BLaER1 treated with 17β-estradiol and CSF1 and Interleukin-3, amounts not matched to agents 10 nM and 100 nM (cell line): ENCODE data around the gene NLK.
A peak's percentile ranks its signal among the peaks of the same experiment; 100 is the strongest.

Experiments used
- H3K27ac ChIP-seq, 11 experiments: shearing (Covaris generic); formaldehyde crosslinking; 2 replicates each; pipeline ENCODE4 v1.8.1; 2022
- H3K27me3 ChIP-seq, 11 experiments: shearing (Covaris generic); formaldehyde crosslinking; 2 replicates each; pipeline ENCODE4 v1.8.1; 2022
- H3K36me3 ChIP-seq, 11 experiments: shearing (Covaris generic); formaldehyde crosslinking; 2 replicates each; pipeline ENCODE4 v1.8.1; 2022
- H3K4me1 ChIP-seq, 10 experiments: shearing (Covaris generic); formaldehyde crosslinking; 2 replicates each; pipeline ENCODE4 v1.8.1; 2022
- H3K4me2 ChIP-seq, 11 experiments: shearing (Covaris generic); formaldehyde crosslinking; 2 replicates each; pipeline ENCODE4 v1.8.1; 2022
- H3K4me3 ChIP-seq, 10 experiments: shearing (Covaris generic); formaldehyde crosslinking; 2 replicates each; pipeline ENCODE4 v1.8.1; 2022
- H3K9ac ChIP-seq, 11 experiments: shearing (Covaris generic); formaldehyde crosslinking; 2 replicates each; pipeline ENCODE4 v1.8.1; 2022
- H3K9me3 ChIP-seq, 11 experiments: shearing (Covaris generic); formaldehyde crosslinking; replicated peaks in 1 of 11; 2 replicates each; pipeline ENCODE4 v1.8.1; 2022
- H4K20me1 ChIP-seq, 11 experiments: shearing (Covaris generic); formaldehyde crosslinking; 2 replicates each; pipeline ENCODE4 v1.8.1; 2022
- Cebpa-rat ChIP-seq, 11 experiments: shearing (Covaris generic); IDR thresholded peaks; 2 replicates each; pipeline ENCODE4 v1.8.1; 2022

Gene NLK

DNA sequence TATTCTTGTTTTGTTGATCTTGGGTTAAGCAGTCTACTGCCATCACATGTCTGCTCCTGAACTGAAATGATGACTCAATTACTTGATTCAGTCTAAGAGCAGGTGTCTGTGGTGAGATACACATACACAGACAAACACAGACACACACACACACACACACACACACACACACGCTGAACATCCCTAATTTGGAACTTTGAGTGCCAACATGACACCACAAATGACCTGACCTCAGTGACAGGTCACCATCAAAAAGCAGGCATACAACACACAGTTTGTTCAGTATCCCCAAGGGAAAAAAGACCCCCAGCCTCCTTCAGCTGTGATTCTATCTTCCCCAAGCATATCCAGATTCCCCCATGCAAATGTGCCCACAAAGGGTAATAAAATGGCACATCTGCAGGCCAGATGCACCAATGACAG is 146.4 kb downstream of the NLK start:
- Histone ChIP-seq H3K9ac (no peak overlapping the region), H3K36me3 (peaks cover 55 to 97% (median 73%) of the 10 kb centered on the region in 11 experiments), H3K4me1 (peaks cover 0 to 20% (median 4%) of the 10 kb centered on the region in 10 experiments; a peak in 9 of 20 replicates), H3K4me2 (no peak overlapping the region), H3K27ac (no peak overlapping the region), H3K9me3 (peaks cover 0 to 24% (median 13%) of the 10 kb centered on the region in 11 experiments; a peak in 16 of 22 replicates), H3K4me3 (no peak overlapping the region), H4K20me1 (no peaks in the 10 kb centered on the region), H3K27me3 (no peaks in the 10 kb centered on the region)
- TF ChIP-seq Cebpa-rat (IDR thresholded peaks at IDR 0.05) = no peak

DNA sequence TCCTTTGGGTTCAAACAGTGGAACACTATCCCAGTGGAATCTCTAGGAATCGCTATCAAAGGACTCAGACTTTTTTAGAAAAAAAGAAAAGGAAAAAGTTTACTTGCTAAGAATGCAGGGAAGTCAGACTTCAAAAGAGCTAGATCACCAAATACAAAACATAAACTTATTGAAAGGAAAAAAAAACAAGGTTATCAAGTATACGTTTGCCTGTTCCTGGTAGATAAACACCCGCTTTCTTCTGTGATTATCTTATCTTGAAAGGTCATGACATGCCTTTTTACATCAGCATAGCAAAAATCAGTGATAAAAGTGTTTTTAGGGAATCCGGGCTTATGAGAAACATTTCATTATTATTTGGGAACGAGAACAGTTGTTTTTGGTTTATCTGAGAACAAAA is 147.2 kb downstream of the NLK start:
- Histone ChIP-seq H3K36me3 (peaks cover 48 to 97% (median 73%) of the 10 kb centered on the region in 11 experiments), H4K20me1 (no peaks in the 10 kb centered on the region), H3K9ac (no peak overlapping the region), H3K9me3 (peaks cover 0 to 19% (median 11%) of the 10 kb centered on the region in 11 experiments; a peak in 16 of 22 replicates), H3K4me1 (peaks cover 0 to 28% (median 4%) of the 10 kb centered on the region in 10 experiments; a peak in 9 of 20 replicates), H3K27ac (no peak overlapping the region), H3K4me3 (no peak overlapping the region), H3K4me2 (no peak overlapping the region), H3K27me3 (no peaks in the 10 kb centered on the region)
- TF ChIP-seq Cebpa-rat (IDR thresholded peaks at IDR 0.05) = no peak

DNA sequence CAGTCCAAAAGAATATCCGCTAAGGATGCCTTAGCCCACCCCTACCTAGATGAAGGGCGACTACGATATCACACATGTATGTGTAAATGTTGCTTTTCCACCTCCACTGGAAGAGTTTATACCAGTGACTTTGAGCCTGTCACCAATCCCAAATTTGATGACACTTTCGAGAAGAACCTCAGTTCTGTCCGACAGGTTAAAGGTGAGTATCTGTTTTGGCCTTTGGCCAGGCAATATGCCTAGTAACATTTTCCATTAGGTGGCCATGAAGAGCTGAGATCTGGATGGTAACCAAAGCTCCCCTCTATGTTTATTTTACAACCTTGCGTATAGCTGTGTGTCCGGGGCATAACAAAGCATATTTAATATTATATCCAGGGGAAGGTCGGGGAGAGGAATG is 148.5 kb downstream of the NLK start:
- TF ChIP-seq Cebpa-rat (IDR thresholded peaks at IDR 0.05) = no peak
- Histone ChIP-seq H3K4me1 (peaks cover 0 to 39% (median 4%) of the 10 kb centered on the region in 10 experiments; a peak in 9 of 20 replicates), H3K9ac (no peak overlapping the region)

DNA sequence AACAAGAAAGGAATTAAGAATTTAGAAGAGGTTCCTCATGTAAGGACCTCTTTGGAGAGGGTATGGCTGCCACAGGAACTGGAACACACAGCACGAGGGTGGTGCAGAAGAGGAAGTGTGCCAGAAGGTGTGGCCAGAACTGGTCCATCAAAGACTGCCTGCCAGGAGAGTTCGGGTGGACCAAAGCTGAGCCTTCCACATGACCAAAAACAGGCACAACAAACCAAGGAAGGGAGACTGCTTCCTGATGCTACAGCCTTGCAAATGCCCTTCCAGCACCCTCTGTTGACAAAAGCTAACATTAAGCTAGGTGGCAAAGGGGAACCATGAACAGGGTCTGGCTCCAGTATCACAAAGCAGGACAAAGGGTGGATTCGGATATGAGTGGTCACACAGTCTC is 150.8 kb downstream of the NLK start:
- peaks cover 44 to 98% (median 76%) of the 10 kb centered on the region in 11 experiments for H3K36me3 ChIP-seq
- no peak overlapping the region for H3K4me3 ChIP-seq
- peak overlapping the region in 5 of 11 experiments; percentile 22 to 75 (median 67); a peak in 9 of 22 replicates for H3K4me2 ChIP-seq
- peak overlapping the region in 1 of 11 experiments; percentile 12; a peak in 1 of 22 replicates for H3K27ac ChIP-seq
- no peak for TF ChIP-seq Cebpa-rat (IDR thresholded peaks at IDR 0.05)
- H3K27me3 ChIP-seq = no peaks in the 10 kb centered on the region
- peaks cover 0 to 47% (median 4%) of the 10 kb centered on the region in 10 experiments; a peak in 9 of 20 replicates for H3K4me1 ChIP-seq
- H4K20me1 ChIP-seq = no peaks in the 10 kb centered on the region
- no peaks in the 10 kb centered on the region for H3K9me3 ChIP-seq
- no peak overlapping the region for H3K9ac ChIP-seq

More for the DNA sequence above, 148.5 kb downstream of the NLK start:
- H4K20me1 ChIP-seq = no peaks in the 10 kb centered on the region
- H3K9me3 ChIP-seq = peaks cover 0 to 7% (median 0%) of the 10 kb centered on the region in 11 experiments; a peak in 5 of 22 replicates
- no peak overlapping the region for H3K4me3 ChIP-seq
- H3K27me3 ChIP-seq = no peaks in the 10 kb centered on the region
- no peak overlapping the region for H3K4me2 ChIP-seq
- peaks cover 40 to 97% (median 71%) of the 10 kb centered on the region in 11 experiments for H3K36me3 ChIP-seq
- H3K27ac ChIP-seq = no peak overlapping the region

DNA sequence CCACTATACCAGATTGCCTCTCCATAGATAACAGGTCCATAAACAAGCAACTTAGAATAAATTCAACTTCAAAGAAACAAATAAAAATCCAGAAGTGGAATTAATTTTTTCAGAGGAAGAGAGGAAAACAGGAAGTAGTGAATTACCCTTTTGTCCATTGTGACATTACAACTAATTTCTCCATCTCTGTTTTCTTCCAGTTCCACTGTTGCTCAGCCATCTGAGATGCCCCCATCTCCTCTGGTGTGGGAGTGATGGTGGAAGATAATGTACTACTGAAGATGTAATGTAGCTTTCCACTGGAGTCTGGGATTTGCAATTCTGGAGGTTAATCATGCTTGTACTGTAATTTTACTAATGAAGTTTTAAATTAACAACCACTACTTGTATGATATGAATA is 151.9 kb downstream of the NLK start:
- Histone ChIP-seq H3K4me3 (no peak overlapping the region), H3K27me3 (no peaks in the 10 kb centered on the region), H3K36me3 (peaks cover 38 to 98% (median 73%) of the 10 kb centered on the region in 11 experiments), H4K20me1 (no peaks in the 10 kb centered on the region), H3K4me1 (peaks cover 0 to 47% (median 4%) of the 10 kb centered on the region in 10 experiments; a peak in 9 of 20 replicates), H3K9me3 (no peaks in the 10 kb centered on the region), H3K9ac (no peak overlapping the region), H3K27ac (no peak overlapping the region), H3K4me2 (peak overlapping the region in 3 of 11 experiments; percentile 22 to 75 (median 31); a peak in 4 of 22 replicates)
- TF ChIP-seq Cebpa-rat (IDR thresholded peaks at IDR 0.05) = no peak

DNA sequence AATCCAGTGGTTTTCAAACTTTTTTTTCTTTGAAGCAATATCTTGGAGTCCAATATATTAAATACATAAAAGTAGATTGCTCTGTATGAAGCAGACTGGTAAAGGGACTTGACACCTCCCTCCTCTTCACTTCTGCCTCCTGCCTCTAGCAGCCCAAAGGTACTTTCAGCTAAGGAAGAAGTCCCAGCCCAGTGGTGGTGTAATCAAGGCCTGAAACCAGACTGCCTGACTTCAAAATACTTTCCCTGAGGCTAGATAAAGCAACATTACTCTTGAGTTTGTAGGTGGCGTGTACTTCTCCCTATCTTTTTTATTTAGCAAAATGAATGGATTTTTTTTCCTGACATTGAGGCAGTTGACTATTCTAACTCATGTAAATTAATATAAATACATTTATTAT is 154.2 kb downstream of the NLK start:
- TF ChIP-seq Cebpa-rat (IDR thresholded peaks at IDR 0.05) = no peak
- no peaks in the 10 kb centered on the region for H3K27me3 ChIP-seq
- H3K9me3 ChIP-seq = no peaks in the 10 kb centered on the region
- H3K4me2 ChIP-seq = peak overlapping the region in 3 of 11 experiments; percentile 45 to 48 (median 47); a peak in 3 of 22 replicates
- no peaks in the 10 kb centered on the region for H4K20me1 ChIP-seq
- H3K27ac ChIP-seq = no peak overlapping the region; a peak in 1 of 22 replicates
- H3K36me3 ChIP-seq = peaks cover 18 to 76% (median 59%) of the 10 kb centered on the region in 11 experiments; a peak in 21 of 22 replicates
- peaks cover 0 to 47% (median 4%) of the 10 kb centered on the region in 10 experiments; a peak in 9 of 20 replicates for H3K4me1 ChIP-seq
- H3K4me3 ChIP-seq = no peak overlapping the region
- H3K9ac ChIP-seq = no peak overlapping the region; a peak in 1 of 22 replicates

DNA sequence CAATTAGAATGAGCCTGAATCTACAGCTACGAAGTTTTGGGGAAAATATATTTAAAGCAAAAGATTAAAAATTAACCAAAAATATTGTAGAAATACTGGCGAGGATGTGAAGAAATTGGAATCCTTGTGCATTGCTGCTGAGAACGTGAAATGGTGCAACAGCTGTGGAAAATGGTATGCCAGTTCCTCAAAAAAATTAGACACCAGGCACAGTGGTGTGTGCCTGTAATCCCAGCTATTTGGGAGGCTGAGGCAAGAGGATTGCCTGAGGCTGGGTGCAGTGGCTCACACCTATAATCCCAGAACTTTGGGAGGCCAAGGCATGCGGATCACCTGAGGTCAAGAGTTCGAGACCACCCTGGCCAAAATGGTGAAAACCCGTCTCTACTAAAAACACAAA is 156.6 kb downstream of the NLK start:
- Histone ChIP-seq H4K20me1 (no peaks in the 10 kb centered on the region), H3K4me2 (no peak overlapping the region), H3K36me3 (peaks cover 18 to 51% (median 40%) of the 10 kb centered on the region in 11 experiments; a peak in 20 of 22 replicates), H3K9ac (no peak overlapping the region), H3K27me3 (no peaks in the 10 kb centered on the region), H3K4me1 (peaks cover 0 to 30% (median 0%) of the 10 kb centered on the region in 10 experiments; a peak in 6 of 20 replicates), H3K27ac (no peak overlapping the region), H3K9me3 (no peaks in the 10 kb centered on the region), H3K4me3 (no peak overlapping the region)
- TF ChIP-seq Cebpa-rat (IDR thresholded peaks at IDR 0.05) = no peak

DNA sequence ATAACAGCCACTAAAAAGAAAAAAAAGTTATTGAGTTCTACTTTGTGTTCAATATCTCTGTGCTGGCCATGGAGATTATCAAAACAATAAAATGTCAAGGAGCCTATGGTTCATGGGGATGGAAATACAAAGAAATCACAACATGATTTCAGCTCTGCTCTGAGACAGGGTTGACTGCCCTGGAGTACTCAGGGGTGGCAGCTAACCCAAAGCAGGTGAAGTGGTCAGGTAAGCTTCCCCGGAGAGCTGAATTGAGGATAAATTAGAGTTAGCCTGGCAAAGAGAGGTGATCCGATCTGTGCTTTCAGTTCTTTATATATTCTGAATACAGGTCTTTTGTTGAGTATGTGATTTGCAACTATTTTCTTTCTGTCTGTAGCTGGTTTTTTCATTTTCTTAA is 157.3 kb downstream of the NLK start:
- no peak for TF ChIP-seq Cebpa-rat (IDR thresholded peaks at IDR 0.05)
- H3K27ac ChIP-seq = no peak overlapping the region
- no peak overlapping the region for H3K4me3 ChIP-seq

DNA sequence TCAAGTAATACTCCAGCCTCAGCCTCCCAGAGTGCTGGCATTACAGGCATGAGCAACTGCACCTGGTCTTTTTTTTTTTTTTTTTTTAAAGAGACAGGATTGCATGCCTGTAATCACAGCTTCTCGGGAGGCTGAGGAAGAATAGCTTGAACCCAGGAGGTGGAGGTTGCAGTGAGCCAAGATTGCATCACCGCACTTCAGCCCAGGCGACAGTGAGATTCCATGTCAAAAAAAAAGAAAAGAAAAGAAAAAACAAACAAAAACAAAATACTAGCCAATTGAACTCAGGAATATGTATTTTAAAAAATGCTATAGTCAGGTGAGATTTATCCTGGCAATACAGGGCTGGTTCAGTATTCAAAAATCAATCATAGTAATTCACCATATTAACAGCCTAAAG is 158.8 kb downstream of the NLK start:
- H3K9ac ChIP-seq = no peak overlapping the region
- no peaks in the 10 kb centered on the region for H3K9me3 ChIP-seq
- H3K4me2 ChIP-seq = no peak overlapping the region
- H3K4me3 ChIP-seq = no peak overlapping the region
- H3K27me3 ChIP-seq = no peaks in the 10 kb centered on the region
- peaks cover 0 to 15% (median 0%) of the 10 kb centered on the region in 10 experiments; a peak in 6 of 20 replicates for H3K4me1 ChIP-seq
- no peaks in the 10 kb centered on the region for H4K20me1 ChIP-seq
- H3K27ac ChIP-seq = no peak overlapping the region
- no peak for TF ChIP-seq Cebpa-rat (IDR thresholded peaks at IDR 0.05)
- peaks cover 10 to 29% (median 18%) of the 10 kb centered on the region in 11 experiments; a peak in 19 of 22 replicates for H3K36me3 ChIP-seq

More for the DNA sequence above, 157.3 kb downstream of the NLK start:
- Histone ChIP-seq H3K9ac (no peak overlapping the region), H4K20me1 (no peaks in the 10 kb centered on the region), H3K36me3 (peaks cover 16 to 45% (median 33%) of the 10 kb centered on the region in 11 experiments; a peak in 20 of 22 replicates), H3K9me3 (no peaks in the 10 kb centered on the region), H3K4me2 (no peak overlapping the region), H3K4me1 (peaks cover 0 to 25% (median 0%) of the 10 kb centered on the region in 10 experiments; a peak in 6 of 20 replicates), H3K27me3 (no peaks in the 10 kb centered on the region)
